ENCODE measurements around the gene SNN. TPM values are rescaled to one million over a fixed set of nuclear protein-coding genes. Genes with fewer than 3 reads are reported as not detected.

The SNN gene
- total and polyA plus RNA-seq, 7 experiments from 2014 or later = 17.0 to 86.8 (median 34.3) TPM

DNA sequence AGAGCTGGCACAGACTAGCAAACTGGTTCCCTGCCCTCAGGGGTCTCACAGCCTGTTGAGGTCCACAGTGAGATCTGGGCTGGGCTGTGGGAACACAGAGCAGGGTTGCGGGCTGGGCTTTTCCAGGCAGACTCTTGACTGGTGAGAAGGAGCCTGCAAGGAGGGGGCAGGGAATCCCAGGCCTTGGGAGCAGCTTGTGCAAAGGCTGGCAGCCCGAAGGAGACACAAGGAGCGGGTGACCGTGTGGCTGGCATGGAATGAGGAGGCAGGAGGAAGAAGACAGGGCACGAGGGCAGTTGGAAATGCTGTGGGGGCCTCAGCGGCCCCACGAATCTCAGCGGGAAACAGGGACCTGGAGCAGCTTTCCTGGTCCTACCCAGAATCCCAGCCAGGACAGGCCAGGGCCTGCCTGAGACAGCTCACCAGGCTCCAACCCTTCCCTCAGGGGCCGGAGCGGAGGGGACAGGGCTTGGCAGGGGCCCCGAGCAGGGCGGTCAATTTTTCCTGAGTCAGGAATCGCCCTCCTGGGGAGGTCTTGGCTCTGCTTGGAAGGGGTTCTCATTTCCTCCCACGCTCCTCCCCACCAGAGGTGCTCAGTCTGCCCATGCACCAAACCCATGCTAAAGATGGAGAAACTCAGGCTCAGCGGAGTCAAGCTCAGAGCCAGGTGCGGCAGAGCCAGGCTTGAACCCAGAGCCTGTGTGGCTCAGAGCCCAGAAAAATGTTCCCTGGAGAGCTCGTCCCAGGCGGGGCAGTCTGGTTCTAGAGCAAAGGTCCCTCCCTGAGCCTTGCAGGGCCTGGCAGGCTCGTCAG, 9.2 kb upstream of the SNN start:
- Histone ChIP-seq H3K27ac (ENCODE audit: low read depth, low read length) (no peak overlapping the region), H3K27me3 (ENCODE audit: control insufficient read depth in 2 of 2, insufficient read depth in 2 of 2, low read length in 2 of 2) (no peaks in the 10 kb centered on the region), H3K36me3 (ENCODE audit: control insufficient read depth in 2 of 3, insufficient read depth in 3 of 3, low read length in 3 of 3) (no peaks in the 10 kb centered on the region), H3K4me1 (ENCODE audit: control insufficient read depth in 2 of 2, insufficient read depth in 2 of 2, low read length in 2 of 2) (peaks cover 4 to 18% of the 10 kb centered on the region in 2 donors), H3K4me3 (ENCODE audit: low read length) (no peak overlapping the region), H3K9me3 (ENCODE audit: control insufficient read depth in 2 of 3, low read length in 3 of 3) (no peaks in the 10 kb centered on the region)
- intact Hi-C loops (cut with micrococcal nuclease) = no loop called here
- Mint-ChIP-seq H3K4me1 (peaks cover 8 to 30% (median 24%) of the 10 kb centered on the region in 7 donors), H3K9me3 (no peaks in the 10 kb centered on the region), H3K4me3 (no peak overlapping the region), H3K27me3 (peaks cover 0 to 5% (median 0%) of the 10 kb centered on the region in 5 donors), H3K27ac (no peak overlapping the region), H3K36me3 (no peaks in the 10 kb centered on the region)
- ATAC-seq = no peak
- ChIA-PET POLR2A (interaction anchor here (0.7 to 1.3 kb wide), 2 partner anchors 56 to 127 kb away, joined by 4 to 7 read pairs; no protein-coding TSS in a partner anchor), CTCF (interaction anchor here (0.6 to 2.0 kb wide), 4 partner anchors 17 to 128 kb away, joined by 3 to 4 read pairs (median 4); no protein-coding TSS in a partner anchor)
- no peak for DNase-seq

DNA sequence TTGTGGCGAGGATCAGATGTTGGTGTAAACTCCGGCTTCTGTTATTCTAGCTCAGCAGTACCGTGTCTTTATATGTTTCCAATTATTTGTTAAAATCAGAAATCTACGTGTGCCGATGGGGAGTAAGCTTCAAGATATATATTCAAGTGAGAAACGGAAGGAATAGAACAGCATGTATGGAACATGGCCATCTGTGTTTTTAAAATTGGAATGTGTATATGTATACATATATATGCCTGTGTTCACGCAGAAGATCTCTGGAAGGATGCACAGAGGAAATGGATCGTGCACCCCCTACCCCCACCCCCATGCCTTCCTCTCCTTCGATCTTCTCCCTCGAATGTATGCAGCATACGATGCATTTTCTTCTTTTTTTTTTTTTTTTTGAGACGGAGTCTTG, 7.7 kb upstream of the SNN start:
- Mint-ChIP-seq H3K27me3 (no peaks in the 10 kb centered on the region), H3K4me1 (peaks cover 16 to 39% (median 28%) of the 10 kb centered on the region in 7 donors), H3K4me3 (no peak overlapping the region), H3K9me3 (no peaks in the 10 kb centered on the region), H3K36me3 (no peaks in the 10 kb centered on the region), H3K27ac (no peak overlapping the region)
- ATAC-seq (no peak), DNase-seq (no peak)
- POLR2A ChIA-PET = interaction anchor here (0.7 to 1.3 kb wide), 3 partner anchors 9 to 128 kb away, joined by 3 to 7 read pairs (median 4); no protein-coding TSS in a partner anchor
- no peaks in the 10 kb centered on the region for H3K9me3 ChIP-seq (ENCODE audit: control insufficient read depth in 2 of 3, low read length in 3 of 3)
- no peak overlapping the region for H3K27ac ChIP-seq (ENCODE audit: low read depth, low read length)
- H3K4me1 ChIP-seq (ENCODE audit: control insufficient read depth in 2 of 2, insufficient read depth in 2 of 2, low read length in 2 of 2) = peaks cover 8 to 27% of the 10 kb centered on the region in 2 donors
- no peaks in the 10 kb centered on the region for H3K27me3 ChIP-seq (ENCODE audit: control insufficient read depth in 2 of 2, insufficient read depth in 2 of 2, low read length in 2 of 2)
- intact Hi-C loops (cut with micrococcal nuclease) = no loop called here
- H3K36me3 ChIP-seq (ENCODE audit: control insufficient read depth in 2 of 3, insufficient read depth in 3 of 3, low read length in 3 of 3) = no peaks in the 10 kb centered on the region
- CTCF ChIA-PET = interaction anchor here (1.3 to 2.0 kb wide), 2 partner anchors 128 to 129 kb away, joined by 4 read pairs; no protein-coding TSS in a partner anchor
- H3K4me3 ChIP-seq (ENCODE audit: low read length) = no peak overlapping the region

DNA sequence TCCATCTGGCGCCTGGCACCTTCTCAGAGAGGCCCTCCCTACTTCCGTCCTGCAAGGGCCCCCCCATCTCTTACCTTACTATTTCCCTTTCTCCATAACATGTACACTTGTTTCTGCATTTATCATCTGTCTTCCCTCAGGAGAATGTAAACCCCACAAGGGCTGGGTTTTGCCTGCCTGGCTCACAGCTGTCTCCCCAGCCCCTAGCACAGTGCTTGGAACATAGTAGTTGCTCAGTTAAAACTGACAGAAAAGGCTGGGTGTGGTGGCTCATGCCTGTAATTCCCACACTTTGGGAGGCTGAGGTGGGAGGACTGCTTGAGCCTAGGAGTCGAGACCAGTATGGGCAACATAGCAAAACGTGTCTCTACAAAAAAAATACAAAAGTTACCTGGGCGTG, 5.7 kb upstream of the SNN start:
- no peaks in the 10 kb centered on the region for H3K9me3 Mint-ChIP-seq
- ChIA-PET POLR2A (interaction anchor here (1.4 to 1.5 kb wide), 2 partner anchors 9 kb away, joined by 3 to 4 read pairs; no protein-coding TSS in a partner anchor), CTCF (interaction anchor here (0.7 kb wide), 1 partner anchor 43 kb away, joined by 3 read pairs; no protein-coding TSS in a partner anchor)
- no peaks in the 10 kb centered on the region for H3K27me3 ChIP-seq (ENCODE audit: control insufficient read depth in 2 of 2, insufficient read depth in 2 of 2, low read length in 2 of 2)
- H3K27ac Mint-ChIP-seq = peak overlapping the region in 8 of 9 donors; percentile 79 to 97 (median 94)
- peak overlapping the region in 3 of 10 donors; percentile 19 to 80 (median 21) for H3K4me3 Mint-ChIP-seq
- H3K36me3 ChIP-seq (ENCODE audit: control insufficient read depth in 2 of 3, insufficient read depth in 3 of 3, low read length in 3 of 3) = no peaks in the 10 kb centered on the region
- H3K4me3 ChIP-seq (ENCODE audit: low read length) = no peak overlapping the region
- no peaks in the 10 kb centered on the region for H3K27me3 Mint-ChIP-seq
- DNase-seq = no peak
- peaks cover 8 to 44% of the 10 kb centered on the region in 2 donors for H3K4me1 ChIP-seq (ENCODE audit: control insufficient read depth in 2 of 2, insufficient read depth in 2 of 2, low read length in 2 of 2)
- H3K9me3 ChIP-seq (ENCODE audit: control insufficient read depth in 2 of 3, low read length in 3 of 3) = no peaks in the 10 kb centered on the region
- H3K4me1 Mint-ChIP-seq = peaks cover 28 to 56% (median 44%) of the 10 kb centered on the region in 7 donors
- intact Hi-C loops (cut with micrococcal nuclease) = no loop called here
- ATAC-seq = no peak
- peak overlapping the region; percentile 43 for H3K27ac ChIP-seq (ENCODE audit: low read depth, low read length)
- no peaks in the 10 kb centered on the region for H3K36me3 Mint-ChIP-seq

DNA sequence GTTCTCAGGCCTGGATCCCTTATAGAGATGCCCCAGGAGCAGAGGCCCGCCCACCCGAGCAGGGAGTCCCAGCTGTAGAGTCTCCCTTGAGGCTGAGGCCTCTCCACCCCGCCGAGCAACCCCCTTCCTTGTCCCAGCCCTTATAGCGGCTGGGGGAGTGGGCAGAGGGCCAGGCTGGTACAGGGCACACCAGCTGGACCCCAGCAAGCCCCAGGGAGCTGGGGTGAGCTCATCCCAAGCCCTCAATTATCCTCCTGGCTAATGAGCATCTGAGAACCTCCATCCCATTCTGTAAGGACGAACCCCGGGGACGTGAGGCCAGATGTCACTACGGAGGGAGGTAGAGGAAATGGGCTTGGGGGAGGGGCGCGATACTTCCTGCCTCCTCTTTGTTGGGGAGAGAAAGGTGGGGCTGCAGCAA, 3.2 kb upstream of the SNN start:
- no peaks in the 10 kb centered on the region for H3K9me3 Mint-ChIP-seq
- intact Hi-C loops (cut with micrococcal nuclease) = loop anchor here (1.0 to 5.0 kb wide), 4 partner anchors 24 to 408 kb away; partner anchors contain the start of genes GSPT1 (in 1 of the 2), SOCS1 (in 1 of the 2) and ZC3H7A (in 1 of the 2)
- H3K27ac ChIP-seq (ENCODE audit: low read depth, low read length) = peak overlapping the region; percentile 85
- ChIA-PET CTCF (interaction anchor here (0.8 to 1.8 kb wide), 5 partner anchors 16 to 258 kb away, joined by 3 to 11 read pairs (median 4); no protein-coding TSS in a partner anchor), POLR2A (interaction anchor here (0.6 to 2.7 kb wide), 10 partner anchors 20 to 431 kb away, joined by 3 to 11 read pairs (median 3); no protein-coding TSS in a partner anchor)
- H3K9me3 ChIP-seq (ENCODE audit: control insufficient read depth in 2 of 3, low read length in 3 of 3) = no peaks in the 10 kb centered on the region
- H3K4me3 ChIP-seq (ENCODE audit: low read length) = peak overlapping the region; percentile 53
- peaks cover 23 to 54% of the 10 kb centered on the region in 2 donors for H3K4me1 ChIP-seq (ENCODE audit: control insufficient read depth in 2 of 2, insufficient read depth in 2 of 2, low read length in 2 of 2)
- no peaks in the 10 kb centered on the region for H3K27me3 ChIP-seq (ENCODE audit: control insufficient read depth in 2 of 2, insufficient read depth in 2 of 2, low read length in 2 of 2)
- H3K27ac Mint-ChIP-seq = peak overlapping the region; percentile 86 to 97 (median 96)
- H3K4me1 Mint-ChIP-seq = peaks cover 34 to 68% (median 47%) of the 10 kb centered on the region in 7 donors
- H3K4me3 Mint-ChIP-seq = peak overlapping the region; percentile 72 to 86 (median 81)
- peak in 7 of 9 donors; percentile 50 to 69 (median 63) for DNase-seq
- H3K36me3 Mint-ChIP-seq = no peaks in the 10 kb centered on the region
- no peaks in the 10 kb centered on the region for H3K27me3 Mint-ChIP-seq
- peaks cover 0 to 4% (median 0%) of the 10 kb centered on the region in 3 experiments for H3K36me3 ChIP-seq (ENCODE audit: control insufficient read depth in 2 of 3, insufficient read depth in 3 of 3, low read length in 3 of 3)
- no peak for ATAC-seq

- Mint-ChIP-seq H3K4me3 (peak overlapping the region; percentile 67 to 88 (median 78)), H3K27me3 (no peaks in the 10 kb centered on the region), H3K4me1 (peaks cover 45 to 81% (median 60%) of the 10 kb centered on the region in 7 donors), H3K9me3 (no peaks in the 10 kb centered on the region), H3K36me3 (no peaks in the 10 kb centered on the region), H3K27ac (peak overlapping the region; percentile 73 to 97 (median 92))
- intact Hi-C loops (cut with micrococcal nuclease) = loop anchor here (5.0 kb wide), 3 partner anchors 131 to 409 kb away; partner anchors contain the start of genes GSPT1 (in 1 of the 2), SOCS1 (in 1 of the 2) and ZC3H7A (in 1 of the 2)
- ChIA-PET CTCF (interaction anchor here (1.3 to 1.8 kb wide), 2 partner anchors 24 to 107 kb away, joined by 6 to 11 read pairs; no protein-coding TSS in a partner anchor), POLR2A (interaction anchor here (0.6 to 2.7 kb wide), 12 partner anchors 11 to 106 kb away, joined by 3 to 11 read pairs (median 4); partner anchors contain the start of gene LITAF)
- Histone ChIP-seq H3K27ac (ENCODE audit: low read depth, low read length) (peak overlapping the region; percentile 85), H3K36me3 (ENCODE audit: control insufficient read depth in 2 of 3, insufficient read depth in 3 of 3, low read length in 3 of 3) (peaks cover 0 to 4% (median 0%) of the 10 kb centered on the region in 3 experiments), H3K27me3 (ENCODE audit: control insufficient read depth in 2 of 2, insufficient read depth in 2 of 2, low read length in 2 of 2) (no peaks in the 10 kb centered on the region), H3K4me1 (ENCODE audit: control insufficient read depth in 2 of 2, insufficient read depth in 2 of 2, low read length in 2 of 2) (peaks cover 29 to 66% of the 10 kb centered on the region in 2 donors), H3K9me3 (ENCODE audit: control insufficient read depth in 2 of 3, low read length in 3 of 3) (no peaks in the 10 kb centered on the region), H3K4me3 (ENCODE audit: low read length) (no peak overlapping the region)
- DNase-seq = no peak
- ATAC-seq = no peak
Observed at GRCh38 chr16:11666103-11667055, 1.9 kb upstream of the SNN start.
